Measurements from ENCODE around the gene PPARA.
"Not testable (repeated sequence)": the region's sequence is repeated elsewhere in the genome, so short reads cannot be mapped to it uniquely, and the experiment has no call there.

The PPARA gene

GRCh38 chr22:46128606-46129005 lies 21.7 kb upstream of the PPARA start:
- no peak for DNase-seq

- DNase-seq: no peak
Observed at GRCh38 chr22:46129390-46130041, 20.8 kb upstream of the PPARA start.

- DNase-seq: no peak
Observed at GRCh38 chr22:46131151-46131587, 19.2 kb upstream of the PPARA start.

GRCh38 chr22:46132193-46132829 lies 18.0 kb upstream of the PPARA start:
- not testable (repeated sequence) for DNase-seq

GRCh38 chr22:46132830-46133587 lies 17.3 kb upstream of the PPARA start:
- DNase-seq: no peak

GRCh38 chr22:46133588-46133855 lies 16.8 kb upstream of the PPARA start:
- DNase-seq: no peak

GRCh38 chr22:46134111-46134705 lies 16.1 kb upstream of the PPARA start:
- no peak for DNase-seq

- no peak for DNase-seq
Observed at GRCh38 chr22:46135611-46136485, 14.5 kb upstream of the PPARA start.

GRCh38 chr22:46136486-46137217 lies 13.7 kb upstream of the PPARA start:
- no peak for DNase-seq

GRCh38 chr22:46137218-46137766 lies 13.0 kb upstream of the PPARA start:
- DNase-seq: no peak

GRCh38 chr22:46138058-46138797 lies 12.1 kb upstream of the PPARA start:
- no peak for DNase-seq

GRCh38 chr22:46139417-46139816 lies 10.9 kb upstream of the PPARA start:
- not testable (repeated sequence) for DNase-seq

- DNase-seq: no peak
Observed at GRCh38 chr22:46139895-46140350, 10.4 kb upstream of the PPARA start.

GRCh38 chr22:46140989-46141928 lies 9.1 kb upstream of the PPARA start:
- DNase-seq: no peak

GRCh38 chr22:46142548-46143490 lies 7.5 kb upstream of the PPARA start:
- DNase-seq: no peak

GRCh38 chr22:46143491-46144147 lies 6.7 kb upstream of the PPARA start:
- DNase-seq: no peak

- DNase-seq: no peak
Observed at GRCh38 chr22:46145361-46145851, 4.9 kb upstream of the PPARA start.

GRCh38 chr22:46145896-46146295 lies 4.4 kb upstream of the PPARA start:
- no peak for DNase-seq

Data from EL (cell line).